Measurements from ENCODE around the gene SSH2.

The SSH2 gene

GRCh38 chr17:29621751-29622194, 308.3 kb downstream of the SSH2 start:
- Histone ChIP-seq H3K9me3 (no peaks in the 10 kb centered on the region), H3K4me3 (ENCODE audit: low read depth, low read length) (peak overlapping the region; percentile 69), H3K4me1 (peaks cover 15% of the 10 kb centered on the region), H3K27me3 (no peaks in the 10 kb centered on the region), H3K36me3 (no peaks in the 10 kb centered on the region)
- no peak for TF ChIP-seq CTCF (IDR thresholded peaks at IDR 0.05; ENCODE audit: low read depth, low read length)
- DNase-seq, result no peak

- Histone ChIP-seq H3K36me3 (no peaks in the 10 kb centered on the region), H3K9me3 (no peaks in the 10 kb centered on the region), H3K4me3 (ENCODE audit: low read depth, low read length) (no peak overlapping the region), H3K4me1 (peaks cover 15% of the 10 kb centered on the region), H3K27me3 (no peaks in the 10 kb centered on the region)
- no peak for TF ChIP-seq CTCF (IDR thresholded peaks at IDR 0.05; ENCODE audit: low read depth, low read length)
- DNase-seq, result no peak
Measured at GRCh38 chr17:29620779-29621500, 309.1 kb downstream of the SSH2 start.

- H3K4me1 ChIP-seq, result peaks cover 9% of the 10 kb centered on the region
Measured at GRCh38 chr17:29620271-29620670, 309.8 kb downstream of the SSH2 start.

GRCh38 chr17:29619251-29619650, 310.8 kb downstream of the SSH2 start:
- peak; percentile 25 for TF ChIP-seq CTCF (IDR thresholded peaks at IDR 0.05; ENCODE audit: low read depth, low read length)

More at GRCh38 chr17:29620271-29620670, 309.8 kb downstream of the SSH2 start:
- Histone ChIP-seq H3K36me3 (0 out of 2 replicates have a peak, but pooled peaks cover under 1% of the 10 kb centered on the region), H3K9me3 (no peaks in the 10 kb centered on the region), H3K4me3 (ENCODE audit: low read depth, low read length) (no peak overlapping the region), H3K27me3 (no peaks in the 10 kb centered on the region)
- TF ChIP-seq CTCF (IDR thresholded peaks at IDR 0.05; ENCODE audit: low read depth, low read length), result no peak
- no peak for DNase-seq

GRCh38 chr17:29618272-29619065, 311.6 kb downstream of the SSH2 start:
- Histone ChIP-seq H3K36me3 (peaks cover 7% of the 10 kb centered on the region; the same call in 1 of the 2 replicates), H3K9me3 (no peaks in the 10 kb centered on the region), H3K4me1 (0 out of 2 replicates have a peak, but pooled peaks cover 4% of the 10 kb centered on the region), H3K4me3 (ENCODE audit: low read depth, low read length) (no peak overlapping the region), H3K27me3 (no peaks in the 10 kb centered on the region)
- no peak for TF ChIP-seq CTCF (IDR thresholded peaks at IDR 0.05; ENCODE audit: low read depth, low read length)
- no peak for DNase-seq

More at GRCh38 chr17:29619251-29619650, 310.8 kb downstream of the SSH2 start:
- Histone ChIP-seq H3K4me3 (ENCODE audit: low read depth, low read length) (no peak overlapping the region), H3K27me3 (no peaks in the 10 kb centered on the region), H3K36me3 (0 out of 2 replicates have a peak, but pooled peaks cover 3% of the 10 kb centered on the region), H3K9me3 (no peaks in the 10 kb centered on the region), H3K4me1 (0 out of 2 replicates have a peak, but pooled peaks cover 4% of the 10 kb centered on the region)
- no peak for DNase-seq

All from BE2C (cell line).